HepG2 (cell line): Measurements from ENCODE around the gene ZBTB9. TPM values are rescaled to one million over a fixed set of nuclear protein-coding genes. Genes with fewer than 3 reads are reported as not detected.

ENCODE experiments used
- AGO2 ChIP-seq: fragments of 200-400 bp; formaldehyde crosslinking; optimal IDR thresholded peaks from 2 replicates; pipeline ENCODE3; 2017; ENCODE audit warnings: mild to moderate bottlenecking, low read depth, low read length, moderate library complexity
- DPF2 ChIP-seq: sonication (generic); formaldehyde crosslinking; IDR thresholded peaks from 2 replicates; pipeline ENCODE4 v1.4.0; 2020; ENCODE audit warnings: mild to moderate bottlenecking, low read depth, missing genetic modification reagents, borderline replicate concordance
- E2F5 ChIP-seq: sonication (generic); formaldehyde crosslinking; conservative IDR thresholded peaks from 2 replicates; pipeline ENCODE4 v1.4.0; 2020; ENCODE audit warnings: missing genetic modification reagents
- FOSL2 ChIP-seq: sonication (generic); formaldehyde crosslinking; IDR thresholded peaks from 2 replicates; pipeline ENCODE4 v1.4.0; 2020; ENCODE audit warnings: missing genetic modification reagents
- FOXC1 ChIP-seq: sonication (generic); formaldehyde crosslinking; IDR thresholded peaks from 2 replicates; pipeline ENCODE4 v1.8.0; 2022; ENCODE audit warnings: mild to moderate bottlenecking, missing genetic modification reagents, borderline replicate concordance
- GPN1 ChIP-seq: sonication (generic); formaldehyde crosslinking; IDR thresholded peaks from 2 replicates; pipeline ENCODE4 v1.5.1; 2020; ENCODE audit warnings: missing genetic modification reagents, borderline replicate concordance
- KAT7 ChIP-seq: IDR thresholded peaks from 2 replicates; pipeline ENCODE4 v1.6.1; 2018; ENCODE audit warnings: borderline replicate concordance, missing compliant biosample characterization
- MAFG ChIP-seq: sonication (generic); formaldehyde crosslinking; IDR thresholded peaks from 2 replicates; pipeline ENCODE4 v1.5.1; 2020; ENCODE audit warnings: mild to moderate bottlenecking, missing genetic modification reagents
- ZBTB2 ChIP-seq: sonication (generic); formaldehyde crosslinking; IDR thresholded peaks from 2 replicates; pipeline ENCODE4 v1.8.0; 2022; ENCODE audit warnings: low read depth, missing genetic modification reagents
- ZBTB3 ChIP-seq: sonication (generic); formaldehyde crosslinking; IDR thresholded peaks from 2 replicates; pipeline ENCODE4 v1.4.0; 2020; ENCODE audit warnings: low read depth, mild to moderate bottlenecking, moderate library complexity, missing genetic modification reagents, borderline replicate concordance
- ZHX2 ChIP-seq, 2 experiments: sonication (generic) in 1 of 2; formaldehyde crosslinking in 1 of 2; IDR thresholded peaks; 2 replicates each; pipeline versions ENCODE4 v1.6.1 to v1.9.0; 2014 to 2022; ENCODE audit warnings: antibody characterized with exemption in 1 of 2, borderline replicate concordance in 1 of 2, inconsistent platforms in 1 of 2, low read depth in 1 of 2, missing genetic modification reagents in 1 of 2
- ZNF207 ChIP-seq: fragments of 450-650 bp; IDR thresholded peaks from 2 replicates; pipeline ENCODE4 v1.6.1; 2016; ENCODE audit warnings: antibody characterized with exemption, borderline replicate concordance
- ZNF704 ChIP-seq: sonication (generic); formaldehyde crosslinking; IDR thresholded peaks from 2 replicates; pipeline ENCODE4 v1.8.1; 2023; ENCODE audit warnings: mild to moderate bottlenecking, inconsistent platforms, moderate library complexity, missing genetic modification reagents, borderline replicate concordance
- polyA plus RNA-seq, 8 experiments: library from polyadenylated mRNA; depleted of rRNA in 3 of 8; stranded (reverse) in 7 of 8; unstranded in 1 of 8; fragments of >200 nt; fragmentation: Illumina TruSeq in 4 of 8; extraction: Trizol in 4 of 8; gene quantifications; 2 replicates each; pipeline versions ENCODE4 v1.2.1 to v1.2.3, GENCODE V29; 2011 to 2016; ENCODE audit warnings: low read depth in 4 of 8, missing spikeins in 1 of 8, mixed read lengths in 1 of 8; ENCODE audit not compliant: insufficient read depth in 1 of 8
- total RNA-seq, 5 experiments: library from RNA; depleted of rRNA; stranded (reverse); fragments of >200 nt; fragmentation: Illumina TruSeq; extraction: Trizol; gene quantifications; 2 replicates each; pipeline ENCODE4 v1.2.3, GENCODE V29; 2016; ENCODE audit warnings: low read depth in 1 of 5

The ZBTB9 gene
- total and polyA plus RNA-seq, 2 of the 13 experiments (the other 11 are each of a cell fraction or from before 2014, with no cell fraction given): 5.3 to 9.2 TPM

GRCh38 chr6:33454009-33454946, at the start of gene ZBTB9 (continued):
- peak; percentile 55; the same call in 1 of the 2 replicates for TF ChIP-seq ZHX2 (IDR thresholded peaks at IDR 0.05; ENCODE audit: low read depth)
- peak; percentile 18; the same call in 1 of the 2 replicates for TF ChIP-seq ZHX2 (CRISPR knock-in tag; IDR thresholded peaks at IDR 0.05; ENCODE audit: borderline replicate concordance)
- peak; percentile 96; the same call in 1 of the 2 replicates for TF ChIP-seq KAT7 (CRISPR knock-in tag)
- 0 out of 2 replicates have a peak, but pooled peaks have one; percentile 23 for TF ChIP-seq FOSL2 (CRISPR knock-in tag)
- TF ChIP-seq ZBTB3 (CRISPR knock-in tag): peak; percentile 82; the same call in 1 of the 2 replicates
- TF ChIP-seq AGO2: peak; percentile 66
- no peak for TF ChIP-seq DPF2
- no peak for TF ChIP-seq ZNF207
- no peak for TF ChIP-seq MAFG
- TF ChIP-seq FOXC1 (CRISPR knock-in tag): no peak
- TF ChIP-seq GPN1 (CRISPR knock-in tag): no peak
- peak; percentile 96 for TF ChIP-seq ZBTB2 (CRISPR knock-in tag)
- peak; percentile 89 for TF ChIP-seq E2F5 (CRISPR knock-in tag)
- peak; percentile 82; the same call in 1 of the 2 replicates for TF ChIP-seq ZNF704 (CRISPR knock-in tag)
